ENCODE data around the gene PRAMEF11.

Gene PRAMEF11

DNA sequence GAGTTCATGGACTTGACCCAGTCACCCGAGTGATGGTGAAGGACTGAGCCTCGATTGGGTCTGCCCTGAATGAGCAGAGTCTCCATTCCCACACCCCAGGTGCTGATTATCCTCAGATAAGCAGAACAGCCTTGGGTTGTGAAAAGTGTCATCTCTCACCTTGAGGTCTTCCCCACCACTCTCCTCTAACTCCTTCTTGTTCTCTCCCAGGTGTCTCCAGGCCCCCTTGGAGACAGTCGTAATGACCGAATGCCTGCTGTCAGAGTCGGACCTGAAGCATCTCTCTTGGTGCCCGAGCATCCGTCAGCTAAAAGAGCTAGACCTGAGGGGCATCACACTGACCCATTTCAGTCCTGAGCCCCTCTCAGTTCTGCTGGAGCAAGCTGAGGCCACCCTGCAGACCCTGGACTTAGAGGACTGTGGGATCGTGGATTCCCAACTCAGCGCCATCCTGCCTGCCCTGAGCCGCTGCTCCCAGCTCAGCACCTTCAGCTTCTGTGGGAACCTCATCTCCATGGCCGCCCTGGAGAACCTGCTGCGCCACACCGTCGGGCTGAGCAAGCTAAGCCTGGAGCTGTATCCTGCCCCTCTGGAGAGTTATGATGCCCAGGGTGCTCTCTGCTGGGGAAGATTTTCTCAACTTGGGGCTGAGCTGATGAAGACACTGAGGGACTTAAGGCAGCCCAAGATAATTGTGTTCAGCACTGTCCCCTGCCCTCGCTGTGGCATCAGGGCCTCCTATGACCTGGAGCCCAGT is 54.2 kb downstream of the PRAMEF11 start:
- DNase-seq (ENCODE audit: extremely low spot score), result peak; percentile 2
- CTCF ChIA-PET, result no interaction called here
- TF ChIP-seq, protein P1, sequence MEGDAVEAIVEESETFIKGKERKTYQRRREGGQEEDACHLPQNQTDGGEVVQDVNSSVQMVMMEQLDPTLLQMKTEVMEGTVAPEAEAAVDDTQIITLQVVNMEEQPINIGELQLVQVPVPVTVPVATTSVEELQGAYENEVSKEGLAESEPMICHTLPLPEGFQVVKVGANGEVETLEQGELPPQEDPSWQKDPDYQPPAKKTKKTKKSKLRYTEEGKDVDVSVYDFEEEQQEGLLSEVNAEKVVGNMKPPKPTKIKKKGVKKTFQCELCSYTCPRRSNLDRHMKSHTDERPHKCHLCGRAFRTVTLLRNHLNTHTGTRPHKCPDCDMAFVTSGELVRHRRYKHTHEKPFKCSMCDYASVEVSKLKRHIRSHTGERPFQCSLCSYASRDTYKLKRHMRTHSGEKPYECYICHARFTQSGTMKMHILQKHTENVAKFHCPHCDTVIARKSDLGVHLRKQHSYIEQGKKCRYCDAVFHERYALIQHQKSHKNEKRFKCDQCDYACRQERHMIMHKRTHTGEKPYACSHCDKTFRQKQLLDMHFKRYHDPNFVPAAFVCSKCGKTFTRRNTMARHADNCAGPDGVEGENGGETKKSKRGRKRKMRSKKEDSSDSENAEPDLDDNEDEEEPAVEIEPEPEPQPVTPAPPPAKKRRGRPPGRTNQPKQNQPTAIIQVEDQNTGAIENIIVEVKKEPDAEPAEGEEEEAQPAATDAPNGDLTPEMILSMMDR (IDR thresholded peaks at IDR 0.05; ENCODE audit: control extremely low read depth, extremely low read depth, low read depth, missing control alignments), result no peak
- POLR2A ChIA-PET, result no interaction called here

DNA sequence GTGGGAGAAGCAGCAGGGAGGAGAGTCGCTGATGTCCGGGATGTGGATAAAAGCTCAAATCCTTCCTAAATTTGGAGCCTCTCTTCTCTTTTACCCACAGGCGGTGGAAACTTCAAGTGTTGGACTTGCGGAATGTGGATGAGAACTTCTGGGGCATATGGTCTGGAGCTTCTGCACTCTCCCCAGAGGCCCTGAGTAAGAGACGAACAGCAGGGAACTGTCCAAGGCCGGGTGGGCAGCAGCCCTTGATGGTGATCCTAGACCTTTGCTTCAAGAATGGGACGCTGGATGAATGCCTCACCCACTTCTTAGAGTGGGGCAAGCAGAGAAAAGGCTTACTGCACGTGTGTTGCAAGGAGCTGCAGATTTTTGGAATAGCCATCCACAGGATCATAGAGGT is 55.8 kb downstream of the PRAMEF11 start:
- no peak for DNase-seq (ENCODE audit: extremely low spot score)
- TF ChIP-seq, protein P1 (IDR thresholded peaks at IDR 0.05; ENCODE audit: control extremely low read depth, extremely low read depth, low read depth, missing control alignments), result no peak
- CTCF ChIA-PET, result no interaction called here
- POLR2A ChIA-PET, result no interaction called here

DNA sequence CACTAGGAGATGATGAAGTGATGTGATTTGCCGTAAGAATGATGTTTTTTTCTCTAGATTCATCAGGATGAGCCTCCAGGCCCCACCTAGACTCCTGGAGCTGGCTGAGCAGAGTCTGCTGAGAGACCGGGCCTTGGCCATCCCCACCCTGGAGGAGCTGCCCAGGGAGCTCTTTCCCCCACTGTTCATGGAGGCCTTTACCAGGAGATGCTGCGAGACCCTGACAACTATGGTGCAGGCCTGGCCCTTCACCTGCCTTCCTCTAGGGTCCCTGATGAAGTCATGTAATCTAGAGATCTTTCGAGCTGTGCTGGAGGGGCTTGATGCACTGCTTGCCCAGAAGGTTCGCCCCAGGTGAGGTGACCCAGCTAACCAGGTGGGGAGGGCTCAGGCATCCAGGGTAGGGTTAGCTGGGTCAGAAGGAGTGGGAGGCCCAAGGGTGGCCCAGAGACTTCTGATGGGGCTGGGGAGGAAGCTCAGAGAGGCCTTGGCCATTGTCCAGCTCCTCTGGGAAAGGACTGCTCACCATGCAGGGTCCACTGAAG is 56.3 kb downstream of the PRAMEF11 start:
- ChIA-PET CTCF (no interaction called here), POLR2A (no interaction called here)
- TF ChIP-seq, protein P1 (IDR thresholded peaks at IDR 0.05; ENCODE audit: control extremely low read depth, extremely low read depth, low read depth, missing control alignments), result no peak

More for the DNA sequence above, 56.3 kb downstream of the PRAMEF11 start:
- DNase-seq (ENCODE audit: extremely low spot score), result no peak
